ENCODE data around the gene TRIM33.

DNA sequence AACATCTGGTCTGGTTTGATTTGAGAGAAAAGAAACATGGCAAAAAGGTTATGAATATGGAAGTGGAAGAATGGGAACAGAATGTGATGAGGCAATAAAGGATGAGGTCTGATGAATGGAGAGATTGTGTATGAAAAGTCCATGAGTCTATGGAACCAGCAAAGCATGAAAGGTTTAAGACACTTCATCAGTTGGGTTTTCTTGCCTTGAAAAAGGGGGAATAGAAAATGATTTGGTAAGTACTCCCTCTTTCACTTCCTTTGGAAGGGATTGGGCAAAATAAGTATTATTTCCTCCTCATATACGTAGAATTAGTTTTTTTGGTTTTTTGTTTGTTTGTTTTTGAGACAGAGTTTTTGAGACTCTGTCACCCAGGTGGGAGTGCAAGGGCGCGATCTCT lies 155.8 kb downstream of the TRIM33 start:
- TF ChIP-seq, protein P1, sequence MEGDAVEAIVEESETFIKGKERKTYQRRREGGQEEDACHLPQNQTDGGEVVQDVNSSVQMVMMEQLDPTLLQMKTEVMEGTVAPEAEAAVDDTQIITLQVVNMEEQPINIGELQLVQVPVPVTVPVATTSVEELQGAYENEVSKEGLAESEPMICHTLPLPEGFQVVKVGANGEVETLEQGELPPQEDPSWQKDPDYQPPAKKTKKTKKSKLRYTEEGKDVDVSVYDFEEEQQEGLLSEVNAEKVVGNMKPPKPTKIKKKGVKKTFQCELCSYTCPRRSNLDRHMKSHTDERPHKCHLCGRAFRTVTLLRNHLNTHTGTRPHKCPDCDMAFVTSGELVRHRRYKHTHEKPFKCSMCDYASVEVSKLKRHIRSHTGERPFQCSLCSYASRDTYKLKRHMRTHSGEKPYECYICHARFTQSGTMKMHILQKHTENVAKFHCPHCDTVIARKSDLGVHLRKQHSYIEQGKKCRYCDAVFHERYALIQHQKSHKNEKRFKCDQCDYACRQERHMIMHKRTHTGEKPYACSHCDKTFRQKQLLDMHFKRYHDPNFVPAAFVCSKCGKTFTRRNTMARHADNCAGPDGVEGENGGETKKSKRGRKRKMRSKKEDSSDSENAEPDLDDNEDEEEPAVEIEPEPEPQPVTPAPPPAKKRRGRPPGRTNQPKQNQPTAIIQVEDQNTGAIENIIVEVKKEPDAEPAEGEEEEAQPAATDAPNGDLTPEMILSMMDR (conservative IDR thresholded peaks at IDR 0.05; ENCODE audit: low read depth in 2 of 2) = no peak
- no peak for TF ChIP-seq POLR2AphosphoS5 (IDR thresholded peaks at IDR 0.05; ENCODE audit: low read depth)
- TF ChIP-seq EZH2phosphoT487 (IDR thresholded peaks at IDR 0.05; ENCODE audit: unreplicated experiment) = no peak
- TF ChIP-seq EZH2 (IDR thresholded peaks at IDR 0.05; ENCODE audit: low read depth, unreplicated experiment) = no peak
- no peak for TF ChIP-seq CREB1 (CRISPR knock-in tag; IDR thresholded peaks at IDR 0.05; ENCODE audit: low read depth)
- TF ChIP-seq, protein P2, sequence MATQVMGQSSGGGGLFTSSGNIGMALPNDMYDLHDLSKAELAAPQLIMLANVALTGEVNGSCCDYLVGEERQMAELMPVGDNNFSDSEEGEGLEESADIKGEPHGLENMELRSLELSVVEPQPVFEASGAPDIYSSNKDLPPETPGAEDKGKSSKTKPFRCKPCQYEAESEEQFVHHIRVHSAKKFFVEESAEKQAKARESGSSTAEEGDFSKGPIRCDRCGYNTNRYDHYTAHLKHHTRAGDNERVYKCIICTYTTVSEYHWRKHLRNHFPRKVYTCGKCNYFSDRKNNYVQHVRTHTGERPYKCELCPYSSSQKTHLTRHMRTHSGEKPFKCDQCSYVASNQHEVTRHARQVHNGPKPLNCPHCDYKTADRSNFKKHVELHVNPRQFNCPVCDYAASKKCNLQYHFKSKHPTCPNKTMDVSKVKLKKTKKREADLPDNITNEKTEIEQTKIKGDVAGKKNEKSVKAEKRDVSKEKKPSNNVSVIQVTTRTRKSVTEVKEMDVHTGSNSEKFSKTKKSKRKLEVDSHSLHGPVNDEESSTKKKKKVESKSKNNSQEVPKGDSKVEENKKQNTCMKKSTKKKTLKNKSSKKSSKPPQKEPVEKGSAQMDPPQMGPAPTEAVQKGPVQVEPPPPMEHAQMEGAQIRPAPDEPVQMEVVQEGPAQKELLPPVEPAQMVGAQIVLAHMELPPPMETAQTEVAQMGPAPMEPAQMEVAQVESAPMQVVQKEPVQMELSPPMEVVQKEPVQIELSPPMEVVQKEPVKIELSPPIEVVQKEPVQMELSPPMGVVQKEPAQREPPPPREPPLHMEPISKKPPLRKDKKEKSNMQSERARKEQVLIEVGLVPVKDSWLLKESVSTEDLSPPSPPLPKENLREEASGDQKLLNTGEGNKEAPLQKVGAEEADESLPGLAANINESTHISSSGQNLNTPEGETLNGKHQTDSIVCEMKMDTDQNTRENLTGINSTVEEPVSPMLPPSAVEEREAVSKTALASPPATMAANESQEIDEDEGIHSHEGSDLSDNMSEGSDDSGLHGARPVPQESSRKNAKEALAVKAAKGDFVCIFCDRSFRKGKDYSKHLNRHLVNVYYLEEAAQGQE (IDR thresholded peaks at IDR 0.05; ENCODE audit: unreplicated experiment) = no peak
- no peak for TF ChIP-seq JUNB (IDR thresholded peaks at IDR 0.05; ENCODE audit: unreplicated experiment)
- no peak for TF ChIP-seq NANOG (IDR thresholded peaks at IDR 0.05; ENCODE audit: borderline replicate concordance)
- no peak for TF ChIP-seq ZNF331 (CRISPR knock-in tag; IDR thresholded peaks at IDR 0.05; ENCODE audit: low read depth)
- no peak for TF ChIP-seq ZNF114 (CRISPR knock-in tag; IDR thresholded peaks at IDR 0.05)
- TF ChIP-seq, protein P3, sequence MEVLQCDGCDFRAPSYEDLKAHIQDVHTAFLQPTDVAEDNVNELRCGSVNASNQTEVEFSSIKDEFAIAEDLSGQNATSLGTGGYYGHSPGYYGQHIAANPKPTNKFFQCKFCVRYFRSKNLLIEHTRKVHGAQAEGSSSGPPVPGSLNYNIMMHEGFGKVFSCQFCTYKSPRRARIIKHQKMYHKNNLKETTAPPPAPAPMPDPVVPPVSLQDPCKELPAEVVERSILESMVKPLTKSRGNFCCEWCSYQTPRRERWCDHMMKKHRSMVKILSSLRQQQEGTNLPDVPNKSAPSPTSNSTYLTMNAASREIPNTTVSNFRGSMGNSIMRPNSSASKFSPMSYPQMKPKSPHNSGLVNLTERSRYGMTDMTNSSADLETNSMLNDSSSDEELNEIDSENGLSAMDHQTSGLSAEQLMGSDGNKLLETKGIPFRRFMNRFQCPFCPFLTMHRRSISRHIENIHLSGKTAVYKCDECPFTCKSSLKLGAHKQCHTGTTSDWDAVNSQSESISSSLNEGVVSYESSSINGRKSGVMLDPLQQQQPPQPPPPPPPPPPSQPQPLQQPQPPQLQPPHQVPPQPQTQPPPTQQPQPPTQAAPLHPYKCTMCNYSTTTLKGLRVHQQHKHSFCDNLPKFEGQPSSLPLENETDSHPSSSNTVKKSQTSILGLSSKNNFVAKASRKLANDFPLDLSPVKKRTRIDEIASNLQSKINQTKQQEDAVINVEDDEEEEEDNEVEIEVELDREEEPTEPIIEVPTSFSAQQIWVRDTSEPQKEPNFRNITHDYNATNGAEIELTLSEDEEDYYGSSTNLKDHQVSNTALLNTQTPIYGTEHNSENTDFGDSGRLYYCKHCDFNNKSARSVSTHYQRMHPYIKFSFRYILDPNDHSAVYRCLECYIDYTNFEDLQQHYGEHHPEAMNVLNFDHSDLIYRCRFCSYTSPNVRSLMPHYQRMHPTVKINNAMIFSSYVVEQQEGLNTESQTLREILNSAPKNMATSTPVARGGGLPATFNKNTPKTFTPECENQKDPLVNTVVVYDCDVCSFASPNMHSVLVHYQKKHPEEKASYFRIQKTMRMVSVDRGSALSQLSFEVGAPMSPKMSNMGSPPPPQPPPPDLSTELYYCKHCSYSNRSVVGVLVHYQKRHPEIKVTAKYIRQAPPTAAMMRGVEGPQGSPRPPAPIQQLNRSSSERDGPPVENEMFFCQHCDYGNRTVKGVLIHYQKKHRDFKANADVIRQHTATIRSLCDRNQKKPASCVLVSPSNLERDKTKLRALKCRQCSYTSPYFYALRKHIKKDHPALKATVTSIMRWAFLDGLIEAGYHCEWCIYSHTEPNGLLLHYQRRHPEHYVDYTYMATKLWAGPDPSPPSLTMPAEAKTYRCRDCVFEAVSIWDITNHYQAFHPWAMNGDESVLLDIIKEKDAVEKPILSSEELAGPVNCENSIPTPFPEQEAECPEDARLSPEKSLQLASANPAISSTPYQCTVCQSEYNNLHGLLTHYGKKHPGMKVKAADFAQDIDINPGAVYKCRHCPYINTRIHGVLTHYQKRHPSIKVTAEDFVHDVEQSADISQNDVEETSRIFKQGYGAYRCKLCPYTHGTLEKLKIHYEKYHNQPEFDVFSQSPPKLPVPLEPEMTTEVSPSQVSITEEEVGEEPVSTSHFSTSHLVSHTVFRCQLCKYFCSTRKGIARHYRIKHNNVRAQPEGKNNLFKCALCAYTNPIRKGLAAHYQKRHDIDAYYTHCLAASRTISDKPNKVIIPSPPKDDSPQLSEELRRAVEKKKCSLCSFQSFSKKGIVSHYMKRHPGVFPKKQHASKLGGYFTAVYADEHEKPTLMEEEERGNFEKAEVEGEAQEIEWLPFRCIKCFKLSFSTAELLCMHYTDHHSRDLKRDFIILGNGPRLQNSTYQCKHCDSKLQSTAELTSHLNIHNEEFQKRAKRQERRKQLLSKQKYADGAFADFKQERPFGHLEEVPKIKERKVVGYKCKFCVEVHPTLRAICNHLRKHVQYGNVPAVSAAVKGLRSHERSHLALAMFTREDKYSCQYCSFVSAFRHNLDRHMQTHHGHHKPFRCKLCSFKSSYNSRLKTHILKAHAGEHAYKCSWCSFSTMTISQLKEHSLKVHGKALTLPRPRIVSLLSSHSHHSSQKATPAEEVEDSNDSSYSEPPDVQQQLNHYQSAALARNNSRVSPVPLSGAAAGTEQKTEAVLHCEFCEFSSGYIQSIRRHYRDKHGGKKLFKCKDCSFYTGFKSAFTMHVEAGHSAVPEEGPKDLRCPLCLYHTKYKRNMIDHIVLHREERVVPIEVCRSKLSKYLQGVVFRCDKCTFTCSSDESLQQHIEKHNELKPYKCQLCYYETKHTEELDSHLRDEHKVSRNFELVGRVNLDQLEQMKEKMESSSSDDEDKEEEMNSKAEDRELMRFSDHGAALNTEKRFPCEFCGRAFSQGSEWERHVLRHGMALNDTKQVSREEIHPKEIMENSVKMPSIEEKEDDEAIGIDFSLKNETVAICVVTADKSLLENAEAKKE (CRISPR knock-in tag; IDR thresholded peaks at IDR 0.05) = no peak

All from GM23338 (cell line).